ENCODE data around the gene EFCAB6. TPM values are rescaled to one million over a fixed set of nuclear protein-coding genes. Genes with fewer than 3 reads are reported as not detected.

Gene EFCAB6
- total and polyA plus RNA-seq, 9 of the 15 experiments (the other 6 are each of a cell fraction or from before 2014, with no cell fraction given): 0.06 TPM; not detected in 8

DNA sequence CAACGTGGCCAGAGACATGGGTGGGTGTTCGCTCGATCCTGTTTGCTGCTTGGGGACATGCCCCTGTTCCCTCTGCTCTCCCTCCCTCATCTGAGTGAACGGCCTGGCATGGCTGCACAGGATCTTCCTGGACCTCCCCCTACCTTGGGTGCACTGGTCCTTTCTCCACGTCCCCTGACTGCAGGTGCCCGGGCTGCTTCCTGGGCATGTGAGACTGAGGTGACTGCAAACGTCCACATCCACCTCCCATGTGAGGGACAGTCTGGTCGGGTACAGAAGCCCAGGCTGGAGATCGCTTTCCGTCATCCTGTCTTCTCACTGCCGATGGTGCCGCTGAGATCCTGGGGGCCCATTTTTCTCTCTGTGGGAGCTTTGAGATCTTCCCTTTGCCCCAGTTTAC is 38.4 kb upstream of the EFCAB6 start:
- H3K79me2 ChIP-seq (ENCODE audit: control insufficient read depth, insufficient read depth, low read length): no peaks in the 10 kb centered on the region
- in situ Hi-C loops (cut with MboI): no loop called here
- no peaks in the 10 kb centered on the region for H3K9me3 ChIP-seq (replicated peaks; ENCODE audit: control insufficient read depth, insufficient read depth, low read depth, low read length)
- DNase-seq (ENCODE audit: extremely low read depth in 1 of 4, low spot score in 3 of 4) (no peak), FAIRE-seq (no peak), ATAC-seq (no peak)
- intact Hi-C loops (cut with micrococcal nuclease): no loop called here
- no TSS peak for BruUV-seq (replicated peaks)
- no peaks in the 10 kb centered on the region for H3K36me3 ChIP-seq (ENCODE audit: control insufficient read depth, insufficient read depth, low read length)
- H2AFZ ChIP-seq (ENCODE audit: low read depth, low read length): no peak overlapping the region
- H3K4me3 ChIP-seq: no peak overlapping the region
- no peak overlapping the region for H3K4me2 ChIP-seq (ENCODE audit: insufficient read depth, low read length)
- POLR2A ChIA-PET: no interaction called here
- CTCF ChIA-PET (ENCODE audit: low intra/inter-chr PET ratio): no interaction called here
- H3K9ac ChIP-seq (ENCODE audit: insufficient read depth in 1 of 2, low read depth in 2 of 2, low read length in 2 of 2): no peak overlapping the region
- H3K27ac ChIP-seq (ENCODE audit: extremely low read depth, low read depth, low read length): no peak overlapping the region
- 1% methylated on average over 9 of the region's 12 CpGs for WGBS (ENCODE audit: insufficient coverage, low coverage, missing lambda C conversion rate)
- no peaks in the 10 kb centered on the region; a peak in 1 of 5 replicates for H3K4me1 ChIP-seq (replicated peaks in 1 of 2; ENCODE audit: control insufficient read depth in 2 of 2, insufficient read depth in 2 of 2, low read length in 2 of 2)
- H3K9me1 ChIP-seq (ENCODE audit: control insufficient read depth, insufficient read depth, low read length): no peaks in the 10 kb centered on the region
- TF ChIP-seq RBM34 (IDR thresholded peaks at IDR 0.05; ENCODE audit: borderline replicate concordance, insufficient read depth, low read length) (no peak), ZNF239 (CRISPR knock-in tag; IDR thresholded peaks at IDR 0.05) (no peak), POLR3A (IDR thresholded peaks at IDR 0.05; ENCODE audit: borderline replicate concordance, extremely low read depth, insufficient read depth, insufficient read length) (no peak), KDM5B (IDR thresholded peaks at IDR 0.05; ENCODE audit: insufficient replicate concordance, low read depth, low read length) (no peak)
- H3K27me3 ChIP-seq (ENCODE audit: control insufficient read depth in 2 of 2, insufficient read depth in 2 of 2, low read length in 2 of 2): peaks cover 3 to 36% of the 10 kb centered on the region in 2 experiments; a peak in 3 of 5 replicates
- H4K20me1 ChIP-seq (replicated peaks; ENCODE audit: control insufficient read depth, insufficient read depth, low read length): no peaks in the 10 kb centered on the region; the same call in 1 of the 2 replicates

- CTCF ChIA-PET (ENCODE audit: low intra/inter-chr PET ratio): no interaction called here
- Histone ChIP-seq H3K4me2 (ENCODE audit: insufficient read depth, low read length) (no peak overlapping the region), H3K27me3 (ENCODE audit: control insufficient read depth in 2 of 2, insufficient read depth in 2 of 2, low read length in 2 of 2) (peaks cover 3 to 29% of the 10 kb centered on the region in 2 experiments; a peak in 3 of 5 replicates), H3K4me3 (no peak overlapping the region), H3K9me3 (replicated peaks; ENCODE audit: control insufficient read depth, insufficient read depth, low read depth, low read length) (no peaks in the 10 kb centered on the region), H3K9ac (ENCODE audit: insufficient read depth in 1 of 2, low read depth in 2 of 2, low read length in 2 of 2) (no peak overlapping the region), H4K20me1 (replicated peaks; ENCODE audit: control insufficient read depth, insufficient read depth, low read length) (no peaks in the 10 kb centered on the region), H3K9me1 (ENCODE audit: control insufficient read depth, insufficient read depth, low read length) (no peaks in the 10 kb centered on the region), H3K4me1 (replicated peaks in 1 of 2; ENCODE audit: control insufficient read depth in 2 of 2, insufficient read depth in 2 of 2, low read length in 2 of 2) (no peaks in the 10 kb centered on the region; a peak in 1 of 5 replicates), H3K27ac (ENCODE audit: extremely low read depth, low read depth, low read length) (no peak overlapping the region), H3K36me3 (ENCODE audit: control insufficient read depth, insufficient read depth, low read length) (no peaks in the 10 kb centered on the region), H3K79me2 (ENCODE audit: control insufficient read depth, insufficient read depth, low read length) (no peaks in the 10 kb centered on the region), H2AFZ (ENCODE audit: low read depth, low read length) (no peak overlapping the region)
- POLR2A ChIA-PET: no interaction called here
- no peak for ATAC-seq
- WGBS (ENCODE audit: insufficient coverage, low coverage, missing lambda C conversion rate): 3% methylated on average over 13 of the region's 13 CpGs
- in situ Hi-C loops (cut with MboI) (no loop called here), intact Hi-C loops (cut with micrococcal nuclease) (no loop called here)
- no TSS peak for BruUV-seq (replicated peaks)
- FAIRE-seq: no peak
- DNase-seq (ENCODE audit: extremely low read depth in 1 of 4, low spot score in 3 of 4): no peak
- TF ChIP-seq NCOA2 (IDR thresholded peaks at IDR 0.05; ENCODE audit: partially characterized antibody in 2 of 2): no peak
- no peak for TF ChIP-seq PBX2 (CRISPR knock-in tag; IDR thresholded peaks at IDR 0.05; ENCODE audit: low read depth)
- TF ChIP-seq PBX2 (tag; conservative IDR thresholded peaks at IDR 0.05; ENCODE audit: low read depth): no peak
- no peak for TF ChIP-seq CBFB (CRISPR knock-in tag; IDR thresholded peaks at IDR 0.05)
- TF ChIP-seq NR2C1 (IDR thresholded peaks at IDR 0.05): no peak
- TF ChIP-seq NR2C1 (tag; IDR thresholded peaks at IDR 0.05): no peak
- no peak for TF ChIP-seq PML (IDR thresholded peaks at IDR 0.05; ENCODE audit: low read length)
- TF ChIP-seq BCOR (IDR thresholded peaks at IDR 0.05): no peak
- TF ChIP-seq NFRKB (IDR thresholded peaks at IDR 0.05; ENCODE audit: low read depth): no peak
- TF ChIP-seq ERF (CRISPR knock-in tag; IDR thresholded peaks at IDR 0.05): no peak
Measured at GRCh38 chr22:43849731-43850130, 37.6 kb upstream of the EFCAB6 start.

All from K562 (cell line).